NCI-H1048 (cell line): ENCODE measurements around the gene F11R.
"Not testable (repeated sequence)": the region's sequence is repeated elsewhere in the genome, so short reads cannot be mapped to it uniquely, and the experiment has no call there.

Experiments used
- DNase-seq: peaks from one replicate; lab custom pipeline; 2025; lab: John Stamatoyannopoulos, UW

The F11R gene

GRCh38 chr1:161044535-161044907, 23.6 kb upstream of the F11R start:
- no peak for DNase-seq

- no peak for DNase-seq
Observed at GRCh38 chr1:161039546-161039945, 18.6 kb upstream of the F11R start.

GRCh38 chr1:161039154-161039545, 18.2 kb upstream of the F11R start:
- DNase-seq = no peak

GRCh38 chr1:161038523-161039153, 17.7 kb upstream of the F11R start, which contains the start of gene TSTD1:
Gene TSTD1, minus strand, starts transcription at chr1:161038964. Its CDS starts 75 bp downstream, at chr1:161038889.
- peak; percentile 85 for DNase-seq

- no peak for DNase-seq
Observed at GRCh38 chr1:161037661-161038522, 16.9 kb upstream of the F11R start.

GRCh38 chr1:161033751-161034150, 12.8 kb upstream of the F11R start:
- DNase-seq = no peak

DNA sequence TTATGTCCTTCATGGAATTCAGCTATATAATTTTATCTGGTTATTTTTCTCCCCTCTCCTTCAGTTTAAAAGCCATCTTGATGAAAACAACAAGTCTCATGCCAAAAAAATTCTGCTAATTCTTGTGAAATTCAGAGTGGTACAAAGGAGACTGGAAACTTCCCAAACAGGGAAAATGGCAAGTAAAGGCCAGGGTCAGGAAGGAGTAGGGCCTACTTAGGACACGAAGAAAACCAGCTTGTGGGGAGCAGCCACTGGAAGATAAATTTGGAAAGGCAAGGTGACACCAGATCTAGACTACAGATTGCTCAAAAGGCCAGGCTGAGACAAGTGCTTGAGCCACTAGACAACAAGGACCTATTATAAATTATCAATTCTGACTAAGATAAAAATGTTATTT, 11.5 kb upstream of the F11R start:
- no peak for DNase-seq

DNA sequence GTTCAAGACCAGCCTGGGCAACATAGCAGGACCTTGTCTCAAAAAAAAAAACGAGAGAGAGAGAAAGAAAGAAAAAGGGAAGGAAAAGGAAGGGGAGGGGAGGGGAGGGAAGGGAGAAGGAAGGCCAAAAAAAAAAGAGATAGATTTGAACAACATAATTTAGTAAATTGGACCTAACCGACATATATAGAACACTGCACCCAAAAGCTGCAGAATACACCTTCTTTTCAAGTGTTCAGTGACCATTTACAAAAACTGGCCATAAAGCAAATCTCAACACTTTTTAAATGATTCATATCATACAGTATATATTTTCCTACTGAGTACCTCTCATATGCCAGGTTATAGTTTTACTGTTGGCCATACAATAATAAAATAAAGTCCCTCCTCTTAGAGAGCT, 10.9 kb upstream of the F11R start:
- DNase-seq = no peak

GRCh38 chr1:161029466-161029865, 8.5 kb upstream of the F11R start:
- not testable (repeated sequence) for DNase-seq

GRCh38 chr1:161026954-161027353, 6.0 kb upstream of the F11R start:
- DNase-seq = not testable (repeated sequence)

- DNase-seq = not testable (repeated sequence)
Observed at GRCh38 chr1:161022432-161022831, 1.5 kb upstream of the F11R start.

DNA sequence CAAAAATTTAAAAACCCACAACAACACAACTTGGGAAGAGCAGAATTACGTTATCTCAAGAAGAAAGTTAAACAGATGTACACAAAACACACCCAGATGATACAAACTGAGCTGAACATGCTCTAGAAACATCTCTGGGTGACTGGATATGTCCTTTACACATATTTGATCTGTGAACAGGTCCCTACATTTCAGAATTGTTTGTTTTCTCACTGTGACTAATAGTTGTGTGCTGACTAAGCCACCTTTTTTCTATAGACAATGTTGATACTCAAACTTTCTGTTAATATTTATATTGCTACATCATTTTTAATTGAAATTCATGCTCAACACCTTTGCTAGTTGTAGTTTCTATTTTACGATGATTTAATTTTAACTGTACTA, 1.0 kb upstream of the F11R start:
- no peak for DNase-seq

DNA sequence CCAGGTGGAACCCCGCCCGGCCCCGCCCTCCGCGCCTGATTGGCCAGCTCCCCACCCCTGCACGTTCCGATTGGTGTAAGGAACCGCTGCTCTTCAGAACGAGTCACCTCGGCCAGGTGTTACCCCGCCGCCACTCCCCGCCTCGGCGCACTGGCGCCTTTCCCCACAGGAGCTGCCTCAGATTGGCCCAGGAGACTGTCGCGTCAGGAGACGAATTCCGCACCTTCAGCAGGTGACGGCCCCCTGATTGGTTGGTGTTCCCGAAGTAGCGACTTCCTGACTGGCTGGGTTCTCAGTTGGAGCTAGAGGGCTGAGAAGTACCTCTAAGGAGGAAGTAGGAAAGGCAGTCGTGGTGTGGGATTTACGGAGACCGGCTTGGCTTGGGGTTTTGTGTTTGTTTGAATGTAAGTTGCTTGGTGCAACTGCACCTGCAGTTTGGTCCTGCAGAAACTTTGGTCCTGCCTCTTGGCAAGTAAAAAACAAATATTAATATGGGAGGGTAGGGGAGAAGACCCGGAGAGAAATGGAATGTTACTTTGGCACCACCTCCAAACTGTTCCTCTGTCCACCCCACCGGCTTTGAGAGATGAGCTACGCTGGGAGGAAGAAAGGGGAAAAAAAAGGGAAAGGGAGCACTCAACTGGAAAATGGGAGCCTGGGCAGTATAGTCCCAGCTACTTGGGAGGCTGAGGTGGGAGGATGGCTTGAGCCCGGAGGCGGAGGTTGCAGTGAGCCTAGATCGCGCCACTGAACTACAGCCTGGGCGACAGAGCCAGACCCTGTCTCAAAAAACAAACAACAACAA, 415 bp upstream of the F11R start:
- DNase-seq = peak; percentile 99

DNA sequence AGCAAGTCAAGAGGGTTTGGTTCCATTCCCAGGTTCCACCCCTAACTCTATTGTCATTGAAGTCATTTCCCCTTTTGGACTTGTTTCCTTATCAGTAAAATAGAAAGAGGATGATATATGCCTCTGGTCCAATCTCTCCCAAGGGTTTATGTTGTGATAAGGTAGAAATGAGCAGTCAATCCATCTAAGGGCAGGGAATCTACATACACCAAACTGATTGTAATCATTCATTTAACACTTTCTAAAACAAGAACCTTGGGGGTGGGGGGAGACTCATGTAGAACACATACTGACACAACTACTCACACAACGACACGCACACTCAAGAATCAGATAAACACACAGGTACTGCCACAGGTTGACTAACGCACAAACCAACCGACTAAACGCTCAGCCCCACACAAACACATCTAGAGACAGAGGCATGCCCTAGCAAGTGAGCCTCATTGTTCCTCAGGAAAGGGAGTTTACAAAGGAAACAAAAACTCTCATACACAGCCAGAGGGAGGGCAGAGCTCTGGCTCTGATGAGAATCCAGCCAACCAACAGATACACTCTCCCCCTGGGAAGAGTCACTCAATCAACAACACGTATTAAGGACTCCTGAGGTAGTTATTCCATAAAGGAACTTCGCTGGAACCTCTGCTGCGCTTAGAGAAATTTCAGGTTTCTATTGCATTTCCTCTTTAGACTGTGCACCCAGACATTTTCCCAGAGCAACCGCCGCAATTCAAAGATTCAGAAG, 1.0 kb downstream of the F11R start:
- DNase-seq = no peak

DNA sequence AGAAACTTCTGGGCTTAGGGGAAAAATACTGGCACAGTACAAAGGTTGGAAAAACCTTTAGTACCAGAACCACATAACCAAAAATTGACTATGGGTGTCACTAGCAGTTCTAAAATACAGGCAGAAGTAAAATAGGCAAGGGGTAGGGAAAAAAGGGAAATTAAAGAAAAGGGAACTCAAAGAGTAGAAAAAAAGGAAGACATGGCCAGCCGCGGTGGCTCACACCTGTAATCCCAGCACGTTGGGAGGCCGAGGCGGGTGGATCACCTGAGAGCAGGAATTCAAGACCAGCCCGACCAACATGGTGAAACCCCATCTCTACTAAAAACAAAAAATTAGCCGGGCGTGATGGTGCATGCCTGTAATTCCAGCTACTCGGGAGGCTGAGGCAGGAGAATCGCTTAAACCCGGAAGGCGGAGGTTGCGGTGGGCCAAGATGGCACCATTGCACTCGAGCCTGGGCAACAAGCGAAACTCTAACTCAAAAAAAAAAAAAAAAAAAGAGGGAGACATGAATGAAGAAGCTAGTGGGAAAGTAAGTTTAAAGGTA, 1.8 kb downstream of the F11R start:
- not testable (repeated sequence) for DNase-seq

DNA sequence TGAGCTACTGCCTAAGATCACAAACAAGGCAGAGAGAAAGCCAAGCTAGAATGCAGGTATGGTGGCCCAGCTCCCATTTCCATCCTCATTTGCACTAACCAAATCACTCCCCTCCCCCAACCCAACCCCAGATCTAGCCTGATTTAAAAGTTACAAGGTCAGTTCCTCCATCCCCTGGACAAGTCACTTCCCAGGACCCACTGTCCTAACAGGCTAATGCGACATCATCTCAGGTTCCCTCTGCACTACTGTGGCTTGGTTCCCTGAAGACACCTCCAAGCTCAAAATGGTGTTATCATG, 2.4 kb downstream of the F11R start:
- no peak for DNase-seq

- no peak for DNase-seq
Observed at GRCh38 chr1:161017756-161018630, 3.0 kb downstream of the F11R start.

GRCh38 chr1:161017181-161017580, 3.8 kb downstream of the F11R start:
- not testable (repeated sequence) for DNase-seq

DNA sequence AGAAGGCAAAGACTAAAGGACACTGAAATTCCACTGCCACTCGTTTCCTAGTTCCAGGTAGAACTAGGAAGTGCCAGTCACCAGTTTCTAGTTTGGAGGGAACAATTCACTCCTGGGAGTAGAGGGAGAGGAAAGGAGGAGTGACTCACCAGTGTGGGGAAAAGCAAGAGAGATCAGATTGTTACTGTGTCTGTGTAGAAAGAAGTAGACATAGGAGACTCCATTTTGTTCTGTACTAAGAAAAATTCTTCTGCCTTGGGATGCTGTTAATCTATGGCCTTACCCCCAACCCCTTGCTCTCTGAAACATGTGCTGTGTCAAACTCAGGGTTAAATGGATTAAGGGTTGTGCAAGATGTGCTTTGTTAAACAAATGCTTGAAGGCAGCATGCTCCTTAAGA, 4.3 kb downstream of the F11R start:
- DNase-seq = not testable (repeated sequence)

- no peak for DNase-seq
Observed at GRCh38 chr1:161013488-161014230, 7.3 kb downstream of the F11R start.
